Measurements from ENCODE around the gene RERE.

- no peak for TF ChIP-seq CTCF (IDR thresholded peaks at IDR 0.05; ENCODE audit: borderline replicate concordance, extremely low read depth, low read length, poor library complexity, severe bottlenecking)
- TF ChIP-seq EZH2 (IDR thresholded peaks at IDR 0.05; ENCODE audit: borderline replicate concordance, low read depth, low read length, severe bottlenecking): no peak
Observed at GRCh38 chr1:8364528-8365442, 452.7 kb downstream of the RERE start.
